Activated CD4-positive, alpha-beta memory T cell treated with anti-CD3 and anti-CD28 coated beads for 36 hours (primary cell): ENCODE results near the gene LGR6. TPM values are rescaled to one million over a fixed set of nuclear protein-coding genes. Genes with fewer than 3 reads are reported as not detected.
"Not testable (repeated sequence)": the region's sequence is repeated elsewhere in the genome, so short reads cannot be mapped to it uniquely, and the experiment has no call there.

Experiments
- CTCF ChIA-PET: fragments of 350-600 bp; sonication (Branson Sonifier 250); formaldehyde crosslinking; loops from one replicate; lab custom pipeline; 2021; ENCODE audit warnings: antibody characterized with exemption, inconsistent platforms; lab: Charles Lee
- POLR2A ChIA-PET: fragments of 350-600 bp; sonication (Branson Sonifier 250); formaldehyde crosslinking; loops from one replicate; lab custom pipeline; 2021; ENCODE audit warnings: antibody characterized with exemption; lab: Charles Lee
- DNase-seq: peaks from one replicate; pipeline ENCODE4 v3.0.0-alpha.2; 2020
- H3K27ac Mint-ChIP-seq: one replicate; pipeline ENCODE4 v1.8.0; 2021; ENCODE audit warnings: mixed read lengths
- H3K27me3 Mint-ChIP-seq: one replicate; pipeline ENCODE4 v1.8.0; 2021; ENCODE audit warnings: mixed read lengths
- H3K36me3 Mint-ChIP-seq: one replicate; pipeline ENCODE4 v1.8.0; 2021; ENCODE audit warnings: mixed read lengths
- H3K4me1 Mint-ChIP-seq: one replicate; pipeline ENCODE4 v1.8.0; 2021; ENCODE audit warnings: low read depth, mixed read lengths
- H3K4me3 Mint-ChIP-seq: one replicate; pipeline ENCODE4 v1.8.0; 2021; ENCODE audit warnings: mild to moderate bottlenecking, mixed read lengths
- H3K9me3 Mint-ChIP-seq: one replicate; pipeline ENCODE4 v1.8.0; 2021; ENCODE audit warnings: mixed read lengths
- intact Hi-C: fragments of 100-400 bp; cut with micrococcal nuclease; formaldehyde crosslinking; loops from one replicate; pipeline ENCODE4 v1.15.1; 2023
- total RNA-seq, 2 experiments: library from RNA; stranded (reverse); gene quantifications; one replicate each; pipeline ENCODE4 v1.2.3, GENCODE V29; 2021

The LGR6 gene
- total RNA-seq, 2 experiments from 2014 or later, result 0.05 to 0.10 TPM

GRCh38 chr1:202165267-202165941, 28.2 kb upstream of the LGR6 start:
- ChIA-PET POLR2A (interaction anchor here (0.6 to 2.9 kb wide), 4 partner anchors 11 to 656 kb away, joined by 3 to 12 read pairs (median 4); partner anchors contain the start of gene UBE2T), CTCF (interaction anchor here (0.7 to 2.9 kb wide), 6 partner anchors 10 to 179 kb away, joined by 3 to 16 read pairs (median 4); partner anchors contain the start of gene LGR6)
- Mint-ChIP-seq H3K4me1 (peaks cover 58% of the 10 kb centered on the region), H3K36me3 (peaks cover under 1% of the 10 kb centered on the region), H3K27me3 (no peaks in the 10 kb centered on the region), H3K27ac (peak overlapping the region; percentile 97), H3K4me3 (peak overlapping the region; percentile 67), H3K9me3 (no peaks in the 10 kb centered on the region)
- peak; percentile 78 for DNase-seq
- intact Hi-C loops, result loop anchor here (10.0 kb wide), 1 partner anchor 719 kb away; the partner anchor contains the start of gene RABIF

GRCh38 chr1:202165942-202166843, 27.4 kb upstream of the LGR6 start:
- intact Hi-C loops, result loop anchor here (10.0 kb wide), 1 partner anchor 719 kb away; the partner anchor contains the start of gene RABIF
- Mint-ChIP-seq H3K4me3 (peak overlapping the region; percentile 67), H3K27ac (peak overlapping the region; percentile 97), H3K4me1 (peaks cover 57% of the 10 kb centered on the region), H3K27me3 (no peaks in the 10 kb centered on the region), H3K36me3 (no peaks in the 10 kb centered on the region), H3K9me3 (no peaks in the 10 kb centered on the region)
- DNase-seq, result peak; percentile 26
- ChIA-PET POLR2A (interaction anchor here (1.5 to 2.9 kb wide), 2 partner anchors 11 to 176 kb away, joined by 4 to 12 read pairs; partner anchors contain the start of gene UBE2T), CTCF (interaction anchor here (0.7 to 2.9 kb wide), 5 partner anchors 11 to 178 kb away, joined by 3 to 16 read pairs (median 4); partner anchors contain the start of gene LGR6)

- peaks cover 49% of the 10 kb centered on the region for H3K4me1 Mint-ChIP-seq
- CTCF ChIA-PET, H3K9me3 Mint-ChIP-seq, H3K4me3 Mint-ChIP-seq, H3K27me3 Mint-ChIP-seq, H3K36me3 Mint-ChIP-seq, DNase-seq, H3K27ac Mint-ChIP-seq: not testable (repeated sequence)
- POLR2A ChIA-PET, result interaction anchor here (0.9 kb wide), 1 partner anchor 16 kb away, joined by 3 read pairs; no protein-coding TSS in a partner anchor
- intact Hi-C loops, result loop anchor here (10.0 kb wide), 1 partner anchor 718 kb away; the partner anchor contains the start of gene RABIF
These were observed 26.5 kb upstream of the LGR6 start for GRCh38 chr1:202167054-202167453.

GRCh38 chr1:202167708-202168415, 25.7 kb upstream of the LGR6 start:
- Mint-ChIP-seq H3K4me3 (no peak overlapping the region), H3K9me3 (no peaks in the 10 kb centered on the region), H3K27me3 (no peaks in the 10 kb centered on the region), H3K36me3 (no peaks in the 10 kb centered on the region), H3K27ac (no peak overlapping the region), H3K4me1 (peaks cover 41% of the 10 kb centered on the region)
- DNase-seq, result no peak
- POLR2A ChIA-PET, result interaction anchor here (0.9 kb wide), 1 partner anchor 15 kb away, joined by 3 read pairs; no protein-coding TSS in a partner anchor
- intact Hi-C loops, result loop anchor here (10.0 kb wide), 1 partner anchor 717 kb away; the partner anchor contains the start of gene RABIF
- CTCF ChIA-PET, result no interaction called here

GRCh38 chr1:202168861-202169260, 24.7 kb upstream of the LGR6 start:
- ChIA-PET CTCF (no interaction called here), POLR2A (no interaction called here)
- no peaks in the 10 kb centered on the region for H3K27me3 Mint-ChIP-seq
- DNase-seq, result no peak
- intact Hi-C loops, result loop anchor here (10.0 kb wide), 1 partner anchor 716 kb away; the partner anchor contains the start of gene RABIF
- H3K27ac Mint-ChIP-seq, result no peak overlapping the region
- no peaks in the 10 kb centered on the region for H3K9me3 Mint-ChIP-seq
- H3K4me3 Mint-ChIP-seq, result no peak overlapping the region
- no peaks in the 10 kb centered on the region for H3K36me3 Mint-ChIP-seq
- peaks cover 31% of the 10 kb centered on the region for H3K4me1 Mint-ChIP-seq

- Mint-ChIP-seq H3K36me3 (no peaks in the 10 kb centered on the region), H3K4me1 (peaks cover 17% of the 10 kb centered on the region), H3K27me3 (no peaks in the 10 kb centered on the region), H3K27ac (no peak overlapping the region), H3K4me3 (no peak overlapping the region), H3K9me3 (no peaks in the 10 kb centered on the region)
- ChIA-PET CTCF (interaction anchor here (0.6 to 2.3 kb wide), 5 partner anchors 8 to 16 kb away, joined by 3 to 9 read pairs (median 5); partner anchors contain the start of gene PTPN7), POLR2A (no interaction called here)
- no peak for DNase-seq
- intact Hi-C loops, result no loop called here
These were observed 22.9 kb upstream of the LGR6 start for GRCh38 chr1:202170726-202171125.

- Mint-ChIP-seq H3K36me3 (no peaks in the 10 kb centered on the region), H3K9me3 (no peaks in the 10 kb centered on the region), H3K4me1 (peaks cover 9% of the 10 kb centered on the region), H3K27ac (no peak overlapping the region), H3K4me3 (no peak overlapping the region), H3K27me3 (no peaks in the 10 kb centered on the region)
- intact Hi-C loops, result no loop called here
- ChIA-PET POLR2A (no interaction called here), CTCF (interaction anchor here (1.1 to 2.3 kb wide), 3 partner anchors 9 to 13 kb away, joined by 4 to 9 read pairs (median 7); partner anchors contain the start of gene PTPN7)
- no peak for DNase-seq
These were observed 22.1 kb upstream of the LGR6 start for GRCh38 chr1:202171292-202172014.

- no peaks in the 10 kb centered on the region for H3K36me3 Mint-ChIP-seq
- H3K9me3 Mint-ChIP-seq, result no peaks in the 10 kb centered on the region
- no peak overlapping the region for H3K4me3 Mint-ChIP-seq
- H3K27me3 Mint-ChIP-seq, result no peaks in the 10 kb centered on the region
- intact Hi-C loops, result no loop called here
- CTCF ChIA-PET, result interaction anchor here (2.3 kb wide), 1 partner anchor 12 kb away, joined by 9 read pairs; the partner anchor contains the start of gene PTPN7
- DNase-seq, result no peak
- POLR2A ChIA-PET, result no interaction called here
- H3K27ac Mint-ChIP-seq, result no peak overlapping the region
- H3K4me1 Mint-ChIP-seq, result peaks cover 6% of the 10 kb centered on the region
These were observed 21.6 kb upstream of the LGR6 start for GRCh38 chr1:202172015-202172355.

- intact Hi-C loops, result no loop called here
- DNase-seq, result no peak
- peaks cover 6% of the 10 kb centered on the region for H3K4me1 Mint-ChIP-seq
- H3K4me3 Mint-ChIP-seq, result no peak overlapping the region
- CTCF ChIA-PET, result interaction anchor here (1.1 to 3.3 kb wide), 6 partner anchors 11 to 19 kb away, joined by 3 to 15 read pairs (median 6); partner anchors contain the start of gene PTPN7
- H3K27ac Mint-ChIP-seq, result no peak overlapping the region
- POLR2A ChIA-PET, result interaction anchor here (1.5 kb wide), 1 partner anchor 14 kb away, joined by 5 read pairs; the partner anchor contains the start of gene PTPN7
- H3K9me3 Mint-ChIP-seq, result no peaks in the 10 kb centered on the region
- no peaks in the 10 kb centered on the region for H3K36me3 Mint-ChIP-seq
- H3K27me3 Mint-ChIP-seq, result no peaks in the 10 kb centered on the region
These were observed 19.6 kb upstream of the LGR6 start for GRCh38 chr1:202173993-202174392.

- Mint-ChIP-seq H3K4me3 (no peak overlapping the region), H3K27me3 (no peaks in the 10 kb centered on the region), H3K36me3 (no peaks in the 10 kb centered on the region), H3K27ac (no peak overlapping the region), H3K4me1 (no peaks in the 10 kb centered on the region), H3K9me3 (no peaks in the 10 kb centered on the region)
- DNase-seq, result no peak
- ChIA-PET POLR2A (no interaction called here), CTCF (interaction anchor here (0.8 to 3.3 kb wide), 3 partner anchors 16 to 139 kb away, joined by 3 to 13 read pairs (median 5); partner anchors contain the start of gene LGR6)
- intact Hi-C loops, result no loop called here
These were observed 16.4 kb upstream of the LGR6 start for GRCh38 chr1:202176949-202177927.
